ENCODE results near the gene PROM1. TPM values are rescaled to one million over a fixed set of nuclear protein-coding genes. Genes with fewer than 3 reads are reported as not detected.
A peak's percentile ranks its signal among the peaks of the same experiment; 100 is the strongest.

PROM1 gene
- total and polyA plus RNA-seq, 2 of the 4 experiments (the other 2 are of a cell fraction), result not detected

DNA sequence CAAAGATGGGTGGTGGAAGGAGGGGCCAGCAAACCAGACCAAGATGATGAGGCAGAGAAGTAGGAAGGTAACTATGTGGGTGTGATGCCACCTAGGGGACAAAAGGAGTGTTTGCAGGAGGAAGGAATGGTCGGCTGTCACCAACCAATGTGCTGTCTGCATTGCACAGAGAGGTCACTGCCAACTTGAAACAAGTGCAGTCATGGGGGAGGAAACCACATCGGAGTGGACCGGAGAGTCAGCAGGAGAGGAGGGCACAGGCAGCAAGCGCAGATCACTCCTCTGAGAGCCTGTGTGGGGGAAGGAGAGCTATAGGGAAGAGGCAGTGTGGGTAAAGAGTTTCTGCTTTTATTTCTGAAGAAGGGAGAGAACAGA lies 82.4 kb downstream of the PROM1 start:
- ChIA-PET POLR2A (ENCODE audit: unreplicated experiment) (no interaction called here), CTCF (interaction anchor here (0.6 to 1.4 kb wide), 4 partner anchors 9 to 196 kb away, joined by 3 to 8 read pairs (median 5); no protein-coding TSS in a partner anchor)
- Histone ChIP-seq H3K4me2 (ENCODE audit: low read depth, low read length) (no peak overlapping the region), H3K4me1 (ENCODE audit: control insufficient read depth, insufficient read depth, low read length) (no peaks in the 10 kb centered on the region), H3K27me3 (ENCODE audit: control insufficient read depth, insufficient read depth, low read length) (peaks cover 17% of the 10 kb centered on the region), H3K36me3 (ENCODE audit: control insufficient read depth, insufficient read depth, low read length) (no peaks in the 10 kb centered on the region), H2BK5ac (ENCODE audit: low read depth, low read length, poor library complexity, severe bottlenecking) (no peak overlapping the region), H3K14ac (replicated peaks; ENCODE audit: low read depth, low read length) (no peak overlapping the region), H2BK20ac (ENCODE audit: low read depth, low read length) (no peak overlapping the region), H2BK120ac (ENCODE audit: low read depth, low read length) (no peak overlapping the region), H3K4me3 (ENCODE audit: insufficient read depth, low read depth, low read length) (no peak overlapping the region), H3K23ac (ENCODE audit: low read depth, low read length) (no peak overlapping the region), H4K5ac (ENCODE audit: low read depth, low read length) (no peak overlapping the region), H4K91ac (ENCODE audit: insufficient read depth, low read depth, low read length) (no peak overlapping the region), H4K20me1 (ENCODE audit: insufficient read depth, low read length) (no peaks in the 10 kb centered on the region), H2BK15ac (ENCODE audit: low read depth, low read length) (no peak overlapping the region), H2AK5ac (ENCODE audit: low read depth, low read length) (no peak overlapping the region), H3K56ac (ENCODE audit: extremely low read depth, insufficient read depth, low read length) (no peak overlapping the region), H2AK9ac (replicated peaks; ENCODE audit: low read depth, low read length, poor library complexity) (no peak overlapping the region), H3K9ac (ENCODE audit: low read depth, low read length) (no peak overlapping the region), H3K9me1 (ENCODE audit: insufficient read depth, low read length) (no peaks in the 10 kb centered on the region), H3K4ac (ENCODE audit: low read depth, low read length) (no peak overlapping the region), H3K9me3 (ENCODE audit: control insufficient read depth, insufficient read depth, low read length) (no peaks in the 10 kb centered on the region), H3K27ac (ENCODE audit: insufficient read depth, low read length) (no peak overlapping the region), H3K18ac (ENCODE audit: low read depth, low read length) (no peak overlapping the region), H3K79me1 (ENCODE audit: low read depth in 1 of 2, low read length in 2 of 2) (no peaks in the 10 kb centered on the region), H4K8ac (ENCODE audit: low read depth in 2 of 2, low read length in 2 of 2) (no peak overlapping the region), H2AFZ (replicated peaks; ENCODE audit: low read length, poor library complexity) (peak overlapping the region; percentile 34)
- intact Hi-C loops (cut with micrococcal nuclease) (loop anchor here (1.0 to 10.0 kb wide), 6 partner anchors 38 to 767 kb away; partner anchors contain the start of gene FGFBP2), in situ Hi-C loops (cut with MboI; ENCODE audit: low sequenced_read_pairs) (no loop called here), dilution Hi-C loops (cut with HindIII; ENCODE audit: low sequenced_read_pairs, unreplicated experiment) (no loop called here)
- DNase-seq, result peak; percentile 72
- no TSS peak for BruUV-seq (replicated peaks)
- ATAC-seq (ENCODE audit: low read depth), result peak; percentile 99
- TF ChIP-seq POLR2A (IDR thresholded peaks at IDR 0.05; ENCODE audit: low read depth, low read length) (no peak), RFX5 (IDR thresholded peaks at IDR 0.05; ENCODE audit: low read depth, low read length) (no peak), SMC3 (IDR thresholded peaks at IDR 0.05; ENCODE audit: low read depth, low read length) (peak; percentile 86), BHLHE40 (IDR thresholded peaks at IDR 0.05; ENCODE audit: low read depth, low read length) (no peak), CEBPB (IDR thresholded peaks at IDR 0.05; ENCODE audit: low read depth, low read length) (no peak), NFE2L2 (IDR thresholded peaks at IDR 0.05; ENCODE audit: low read depth, low read length) (no peak), RCOR1 (IDR thresholded peaks at IDR 0.05; ENCODE audit: insufficient replicate concordance, low read length) (no peak), CHD1 (IDR thresholded peaks at IDR 0.05; ENCODE audit: low read depth, low read length) (no peak), FOS (IDR thresholded peaks at IDR 0.05; ENCODE audit: low read depth, low read length) (no peak), MAZ (IDR thresholded peaks at IDR 0.05; ENCODE audit: borderline replicate concordance, low read depth, low read length) (no peak; the same call in 1 of the 2 replicates), RAD21 (IDR thresholded peaks at IDR 0.05; ENCODE audit: low read length) (peak; percentile 95), MXI1 (IDR thresholded peaks at IDR 0.05; ENCODE audit: borderline replicate concordance, low read depth, low read length) (no peak)
- TF ChIP-seq, protein P1, sequence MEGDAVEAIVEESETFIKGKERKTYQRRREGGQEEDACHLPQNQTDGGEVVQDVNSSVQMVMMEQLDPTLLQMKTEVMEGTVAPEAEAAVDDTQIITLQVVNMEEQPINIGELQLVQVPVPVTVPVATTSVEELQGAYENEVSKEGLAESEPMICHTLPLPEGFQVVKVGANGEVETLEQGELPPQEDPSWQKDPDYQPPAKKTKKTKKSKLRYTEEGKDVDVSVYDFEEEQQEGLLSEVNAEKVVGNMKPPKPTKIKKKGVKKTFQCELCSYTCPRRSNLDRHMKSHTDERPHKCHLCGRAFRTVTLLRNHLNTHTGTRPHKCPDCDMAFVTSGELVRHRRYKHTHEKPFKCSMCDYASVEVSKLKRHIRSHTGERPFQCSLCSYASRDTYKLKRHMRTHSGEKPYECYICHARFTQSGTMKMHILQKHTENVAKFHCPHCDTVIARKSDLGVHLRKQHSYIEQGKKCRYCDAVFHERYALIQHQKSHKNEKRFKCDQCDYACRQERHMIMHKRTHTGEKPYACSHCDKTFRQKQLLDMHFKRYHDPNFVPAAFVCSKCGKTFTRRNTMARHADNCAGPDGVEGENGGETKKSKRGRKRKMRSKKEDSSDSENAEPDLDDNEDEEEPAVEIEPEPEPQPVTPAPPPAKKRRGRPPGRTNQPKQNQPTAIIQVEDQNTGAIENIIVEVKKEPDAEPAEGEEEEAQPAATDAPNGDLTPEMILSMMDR (conservative IDR thresholded peaks at IDR 0.05; ENCODE audit: low read depth, low read length), result peak; percentile 91
- TF ChIP-seq, protein P2, sequence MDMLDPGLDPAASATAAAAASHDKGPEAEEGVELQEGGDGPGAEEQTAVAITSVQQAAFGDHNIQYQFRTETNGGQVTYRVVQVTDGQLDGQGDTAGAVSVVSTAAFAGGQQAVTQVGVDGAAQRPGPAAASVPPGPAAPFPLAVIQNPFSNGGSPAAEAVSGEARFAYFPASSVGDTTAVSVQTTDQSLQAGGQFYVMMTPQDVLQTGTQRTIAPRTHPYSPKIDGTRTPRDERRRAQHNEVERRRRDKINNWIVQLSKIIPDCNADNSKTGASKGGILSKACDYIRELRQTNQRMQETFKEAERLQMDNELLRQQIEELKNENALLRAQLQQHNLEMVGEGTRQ (IDR thresholded peaks at IDR 0.05; ENCODE audit: low read depth, low read length), result no peak
- 0% methylated on average over 4 of the region's 4 CpGs; no CpG with 5 or more reads in 1 of the 2 experiments for WGBS, 2 experiments (ENCODE audit: extremely low coverage in 2 of 2, insufficient read length in 1 of 2)
